ENCODE data around the gene LTB.

DNA sequence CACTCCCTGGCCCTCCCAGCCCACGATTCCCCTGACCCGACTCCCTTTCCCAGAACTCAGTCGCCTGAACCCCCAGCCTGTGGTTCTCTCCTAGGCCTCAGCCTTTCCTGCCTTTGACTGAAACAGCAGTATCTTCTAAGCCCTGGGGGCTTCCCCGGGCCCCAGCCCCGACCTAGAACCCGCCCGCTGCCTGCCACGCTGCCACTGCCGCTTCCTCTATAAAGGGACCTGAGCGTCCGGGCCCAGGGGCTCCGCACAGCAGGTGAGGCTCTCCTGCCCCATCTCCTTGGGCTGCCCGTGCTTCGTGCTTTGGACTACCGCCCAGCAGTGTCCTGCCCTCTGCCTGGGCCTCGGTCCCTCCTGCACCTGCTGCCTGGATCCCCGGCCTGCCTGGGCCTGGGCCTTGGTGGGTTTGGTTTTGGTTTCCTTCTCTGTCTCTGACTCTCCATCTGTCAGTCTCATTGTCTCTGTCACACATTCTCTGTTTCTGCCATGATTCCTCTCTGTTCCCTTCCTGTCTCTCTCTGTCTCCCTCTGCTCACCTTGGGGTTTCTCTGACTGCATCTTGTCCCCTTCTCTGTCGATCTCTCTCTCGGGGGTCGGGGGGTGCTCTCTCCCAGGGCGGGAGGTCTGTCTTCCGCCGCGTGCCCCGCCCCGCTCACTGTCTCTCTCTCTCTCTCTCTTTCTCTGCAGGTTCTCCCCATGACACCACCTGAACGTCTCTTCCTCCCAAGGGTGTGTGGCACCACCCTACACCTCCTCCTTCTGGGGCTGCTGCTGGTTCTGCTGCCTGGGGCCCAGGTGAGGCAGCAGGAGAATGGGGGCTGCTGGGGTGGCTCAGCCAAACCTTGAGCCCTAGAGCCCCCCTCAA lies 9.9 kb downstream of the LTB start, which contains the start of gene LTA:
- TF ChIP-seq, protein P1, sequence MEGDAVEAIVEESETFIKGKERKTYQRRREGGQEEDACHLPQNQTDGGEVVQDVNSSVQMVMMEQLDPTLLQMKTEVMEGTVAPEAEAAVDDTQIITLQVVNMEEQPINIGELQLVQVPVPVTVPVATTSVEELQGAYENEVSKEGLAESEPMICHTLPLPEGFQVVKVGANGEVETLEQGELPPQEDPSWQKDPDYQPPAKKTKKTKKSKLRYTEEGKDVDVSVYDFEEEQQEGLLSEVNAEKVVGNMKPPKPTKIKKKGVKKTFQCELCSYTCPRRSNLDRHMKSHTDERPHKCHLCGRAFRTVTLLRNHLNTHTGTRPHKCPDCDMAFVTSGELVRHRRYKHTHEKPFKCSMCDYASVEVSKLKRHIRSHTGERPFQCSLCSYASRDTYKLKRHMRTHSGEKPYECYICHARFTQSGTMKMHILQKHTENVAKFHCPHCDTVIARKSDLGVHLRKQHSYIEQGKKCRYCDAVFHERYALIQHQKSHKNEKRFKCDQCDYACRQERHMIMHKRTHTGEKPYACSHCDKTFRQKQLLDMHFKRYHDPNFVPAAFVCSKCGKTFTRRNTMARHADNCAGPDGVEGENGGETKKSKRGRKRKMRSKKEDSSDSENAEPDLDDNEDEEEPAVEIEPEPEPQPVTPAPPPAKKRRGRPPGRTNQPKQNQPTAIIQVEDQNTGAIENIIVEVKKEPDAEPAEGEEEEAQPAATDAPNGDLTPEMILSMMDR (IDR thresholded peaks at IDR 0.05), result no peak
- TF ChIP-seq POLR2AphosphoS5 (IDR thresholded peaks at IDR 0.05; ENCODE audit: insufficient read depth in 1 of 2, low read depth in 1 of 2) (no peak), POLR2A (IDR thresholded peaks at IDR 0.05) (no peak)

Measured in vagina (tissue), 2 donors.